Measurements from ENCODE around the gene TTYH1.

Gene TTYH1

GRCh38 chr19:54480051-54480450 is 64.8 kb downstream of the TTYH1 start:
- no peak overlapping the region for H3K4me3 ChIP-seq (ENCODE audit: low read length)
- DNase-seq (ENCODE audit: low read depth): no peak
- no peak for TF ChIP-seq CTCF (conservative IDR thresholded peaks at IDR 0.05; ENCODE audit: low read depth, low read length)

- DNase-seq (ENCODE audit: low read depth): no peak
- no peak overlapping the region for H3K4me3 ChIP-seq (ENCODE audit: low read length)
- peak; percentile 81 for TF ChIP-seq CTCF (conservative IDR thresholded peaks at IDR 0.05; ENCODE audit: low read depth, low read length)
Observed at GRCh38 chr19:54481326-54481930, 66.2 kb downstream of the TTYH1 start.

- no peak for DNase-seq (ENCODE audit: low read depth)
- no peak overlapping the region for H3K4me3 ChIP-seq (ENCODE audit: low read length)
- TF ChIP-seq CTCF (conservative IDR thresholded peaks at IDR 0.05; ENCODE audit: low read depth, low read length): no peak
Observed at GRCh38 chr19:54482889-54483288, 67.6 kb downstream of the TTYH1 start.

- no peak for TF ChIP-seq CTCF (conservative IDR thresholded peaks at IDR 0.05; ENCODE audit: low read depth, low read length)
- DNase-seq (ENCODE audit: low read depth): no peak
- no peak overlapping the region for H3K4me3 ChIP-seq (ENCODE audit: low read length)
Observed at GRCh38 chr19:54484451-54484850, 69.2 kb downstream of the TTYH1 start.

- H3K4me3 ChIP-seq (ENCODE audit: low read length): no peak overlapping the region
- DNase-seq (ENCODE audit: low read depth): no peak
- TF ChIP-seq CTCF (conservative IDR thresholded peaks at IDR 0.05; ENCODE audit: low read depth, low read length): no peak
Observed at GRCh38 chr19:54485851-54486250, 70.6 kb downstream of the TTYH1 start.
